Mesenchymal stem cell (in vitro differentiated cells and primary cell): Measurements from ENCODE around the gene GPX6.
A peak's percentile ranks its signal among the peaks of the same experiment; 100 is the strongest.
"Not testable (repeated sequence)": the region's sequence is repeated elsewhere in the genome, so short reads cannot be mapped to it uniquely, and the experiment has no call there.

Source experiments
- DNase-seq: peaks from one replicate; pipeline ENCODE4 v3.0.0-alpha.2; 2013
- H2AFZ ChIP-seq: one replicate; pipeline ENCODE4 v1.6.1; 2013; ENCODE audit warnings: low read depth, mild to moderate bottlenecking, control low read depth, inconsistent platforms, low read length, moderate library complexity
- H2AK5ac ChIP-seq: 2 replicates; pipeline ENCODE4 v1.6.1; 2013; ENCODE audit warnings: low read length, moderate library complexity, mild to moderate bottlenecking, inconsistent platforms; ENCODE audit not compliant: severe bottlenecking
- H2BK120ac ChIP-seq: one replicate; pipeline ENCODE4 v1.6.1; 2013; ENCODE audit warnings: low read depth, mild to moderate bottlenecking, inconsistent platforms, low read length, moderate library complexity
- H2BK12ac ChIP-seq, 2 experiments: one replicate each; pipeline ENCODE4 v1.6.1; 2013; ENCODE audit warnings: inconsistent platforms in 2 of 2, low read length in 2 of 2, mild to moderate bottlenecking in 2 of 2, moderate library complexity in 2 of 2, control low read depth in 1 of 2
- H2BK15ac ChIP-seq: one replicate; pipeline ENCODE4 v1.6.1; 2013; ENCODE audit warnings: mild to moderate bottlenecking, low read depth, inconsistent platforms; ENCODE audit not compliant: poor library complexity, severe bottlenecking
- H2BK5ac ChIP-seq: 2 replicates; pipeline ENCODE4 v1.6.1; 2013; ENCODE audit warnings: low read depth, mild to moderate bottlenecking, low read length, control low read depth, inconsistent platforms; ENCODE audit not compliant: poor library complexity, severe bottlenecking
- H3K14ac ChIP-seq, 2 experiments: one replicate each; pipeline ENCODE4 v1.6.1; 2013; ENCODE audit warnings: inconsistent platforms in 2 of 2, low read length in 2 of 2, control low read depth in 1 of 2, mild to moderate bottlenecking in 1 of 2, moderate library complexity in 1 of 2
- H3K18ac ChIP-seq, 2 experiments: one replicate each; pipeline ENCODE4 v1.6.1; 2013; ENCODE audit warnings: inconsistent platforms in 2 of 2, low read length in 2 of 2, control low read depth in 1 of 2, low read depth in 1 of 2, mild to moderate bottlenecking in 1 of 2
- H3K23ac ChIP-seq, 2 experiments: one replicate each; pipeline ENCODE4 v1.6.1; 2013; ENCODE audit warnings: inconsistent platforms in 2 of 2, low read length in 2 of 2, mild to moderate bottlenecking in 2 of 2, moderate library complexity in 2 of 2, control low read depth in 1 of 2
- H3K27ac ChIP-seq: 2 replicates; pipeline ENCODE4 v1.5.1; 2013; ENCODE audit warnings: mild to moderate bottlenecking, moderate library complexity, low read length, control low read depth, inconsistent platforms; ENCODE audit not compliant: poor library complexity, severe bottlenecking
- H3K27me3 ChIP-seq, 2 experiments: 2 replicates each; pipeline versions ENCODE4 v1.6.1 to v1.7.0; 2013; ENCODE audit warnings: low read length in 2 of 2, mild to moderate bottlenecking in 2 of 2, moderate library complexity in 2 of 2, control low read depth in 1 of 2, inconsistent platforms in 1 of 2; ENCODE audit not compliant: control insufficient read depth in 1 of 2, insufficient read depth in 1 of 2
- H3K36me3 ChIP-seq, 2 experiments: 2 replicates each; pipeline versions ENCODE4 v1.6.1 to v1.7.0; 2013; ENCODE audit warnings: low read length in 2 of 2, control low read depth in 1 of 2, inconsistent platforms in 1 of 2, low read depth in 1 of 2, mild to moderate bottlenecking in 1 of 2; ENCODE audit not compliant: insufficient read depth in 2 of 2, control insufficient read depth in 1 of 2
- H3K4ac ChIP-seq, 2 experiments: one replicate each; pipeline ENCODE4 v1.6.1; 2013; ENCODE audit warnings: inconsistent platforms in 2 of 2, low read length in 2 of 2, mild to moderate bottlenecking in 2 of 2, moderate library complexity in 2 of 2, control low read depth in 1 of 2, low read depth in 1 of 2
- H3K4me1 ChIP-seq: 2 replicates; pipeline ENCODE4 v1.6.1; 2013; ENCODE audit warnings: low read depth, low read length, control low read depth; ENCODE audit not compliant: control insufficient read depth, insufficient read depth
- H3K4me2 ChIP-seq: 2 replicates; pipeline ENCODE4 v1.6.1; 2013; ENCODE audit warnings: low read length, mild to moderate bottlenecking, inconsistent platforms; ENCODE audit not compliant: poor library complexity, severe bottlenecking
- H3K4me3 ChIP-seq, 2 experiments: 2 replicates each; pipeline versions ENCODE4 v1.5.1 to v1.7.0; 2013; ENCODE audit warnings: low read length in 2 of 2, mild to moderate bottlenecking in 2 of 2, control low read depth in 1 of 2, low read depth in 1 of 2; ENCODE audit not compliant: insufficient read depth in 1 of 2
- H3K79me1 ChIP-seq: replicated peaks from 2 replicates; pipeline ENCODE4 v1.6.1; 2013; ENCODE audit warnings: mild to moderate bottlenecking, control low read depth, low read length, inconsistent platforms; ENCODE audit not compliant: poor library complexity, severe bottlenecking
- H3K9ac ChIP-seq: 2 replicates; pipeline ENCODE4 v1.7.0; 2013; ENCODE audit warnings: mild to moderate bottlenecking, low read length, moderate library complexity
- H3K9me3 ChIP-seq: 2 replicates; pipeline ENCODE4 v1.7.0; 2013; ENCODE audit warnings: mild to moderate bottlenecking, low read length; ENCODE audit not compliant: control insufficient read depth
- H4K8ac ChIP-seq: one replicate; pipeline ENCODE4 v1.6.1; 2013; ENCODE audit warnings: inconsistent platforms, mild to moderate bottlenecking, low read length, moderate library complexity
- H4K91ac ChIP-seq: one replicate; pipeline ENCODE4 v1.6.1; 2013; ENCODE audit warnings: mild to moderate bottlenecking, low read length, inconsistent platforms
- WGBS: methylation state at CpG from one replicate; pipeline ENCODE4 v1.1.7; 2013; ENCODE audit warnings: mixed read lengths; 5-methylcytosine and 5-hydroxymethylcytosine counted together

GPX6 gene

DNA sequence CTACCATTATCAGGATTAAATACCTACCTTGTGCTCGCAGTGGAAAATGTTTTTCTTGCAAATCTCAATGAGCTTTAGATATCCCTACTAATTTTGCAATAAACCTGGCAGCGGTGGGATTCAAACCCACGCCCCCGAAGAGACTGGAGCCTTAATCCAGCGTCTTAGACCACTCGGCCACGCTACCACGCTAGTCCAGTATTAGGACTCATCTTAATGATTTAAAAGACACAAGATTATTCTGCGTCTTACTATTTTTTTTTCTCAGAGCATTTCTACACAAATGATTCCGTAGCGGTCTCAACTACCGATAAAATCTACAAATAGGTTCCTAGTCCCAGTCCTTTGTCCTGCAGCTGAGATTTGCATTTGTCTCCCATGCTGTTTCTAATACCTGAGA is 37.1 kb downstream of the GPX6 start:
- no peak overlapping the region for H2BK15ac ChIP-seq
- 80% methylated on average over 12 of the region's 12 CpGs for WGBS
- no peak overlapping the region for H3K9ac ChIP-seq
- H2AFZ ChIP-seq = no peak overlapping the region
- H2AK5ac ChIP-seq = no peak overlapping the region
- H3K36me3 ChIP-seq = no peaks in the 10 kb centered on the region
- H3K18ac ChIP-seq = no peak overlapping the region
- no peak overlapping the region for H4K91ac ChIP-seq
- no peak overlapping the region for H3K27ac ChIP-seq
- H3K27me3 ChIP-seq = peaks cover 41 to 58% of the 10 kb centered on the region in 2 experiments
- H3K4me1 ChIP-seq = no peaks in the 10 kb centered on the region
- H2BK5ac ChIP-seq = no peak overlapping the region
- no peak overlapping the region for H3K4ac ChIP-seq
- H3K4me3 ChIP-seq = peak overlapping the region in 1 of 2 experiments; percentile 62
- H3K14ac ChIP-seq = no peak overlapping the region
- no peak overlapping the region for H3K23ac ChIP-seq
- no peak overlapping the region for H2BK12ac ChIP-seq
- H2BK120ac ChIP-seq = no peak overlapping the region
- DNase-seq = no peak
- H3K9me3 ChIP-seq = no peaks in the 10 kb centered on the region
- no peak overlapping the region for H4K8ac ChIP-seq
- H3K4me2 ChIP-seq = no peak overlapping the region
- no peaks in the 10 kb centered on the region for H3K79me1 ChIP-seq

DNA sequence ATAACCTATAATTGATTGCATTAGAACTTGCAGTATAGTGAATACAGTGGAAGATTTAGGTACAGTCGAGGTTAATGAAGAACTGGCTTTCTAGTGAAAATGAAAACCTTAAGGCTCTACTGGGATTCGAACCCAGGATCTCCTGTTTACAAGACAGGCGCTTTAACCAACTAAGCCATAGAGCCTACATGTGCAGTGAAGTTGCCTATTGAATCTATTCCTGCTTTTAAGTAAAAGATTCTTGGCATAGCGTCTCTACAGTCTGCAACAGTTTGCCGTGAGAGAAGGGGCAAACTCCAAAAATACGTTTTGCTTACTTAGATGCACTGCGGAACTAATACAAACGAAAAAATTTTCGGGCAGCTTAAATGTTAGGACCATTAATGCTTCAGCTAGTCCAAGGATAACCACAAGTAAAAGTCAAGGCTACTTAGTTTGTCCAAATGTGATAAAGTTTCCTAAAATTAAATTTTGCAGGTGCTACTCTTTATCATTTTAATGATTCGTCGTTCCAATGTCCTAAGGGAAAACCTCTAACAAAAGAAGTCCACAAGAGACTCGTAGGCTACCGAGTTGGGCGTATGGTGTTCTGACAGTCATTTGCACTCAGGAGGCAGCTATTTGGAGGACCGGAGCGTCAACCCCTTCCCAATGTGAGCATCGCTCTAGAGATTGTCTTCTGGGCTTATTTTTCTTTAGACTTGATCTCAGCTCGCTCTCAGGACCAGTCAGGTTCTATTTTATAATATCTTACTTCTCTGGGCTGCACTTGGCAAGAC is 41.0 kb downstream of the GPX6 start:
- Histone ChIP-seq H3K4me1 (no peaks in the 10 kb centered on the region), H4K8ac (no peak overlapping the region), H3K79me1 (no peaks in the 10 kb centered on the region), H3K14ac (no peak overlapping the region), H2AFZ (no peak overlapping the region), H3K4ac (no peak overlapping the region), H3K27ac (no peak overlapping the region), H2BK12ac (no peak overlapping the region), H3K4me3 (peak overlapping the region in 1 of 2 experiments; percentile 82), H2BK5ac (no peak overlapping the region), H3K36me3 (no peaks in the 10 kb centered on the region), H4K91ac (no peak overlapping the region), H3K9ac (peak overlapping the region; percentile 53), H2BK15ac (no peak overlapping the region), H3K23ac (no peak overlapping the region), H3K27me3 (peaks cover 16 to 29% of the 10 kb centered on the region in 2 experiments), H3K18ac (no peak overlapping the region), H2BK120ac (no peak overlapping the region), H3K9me3 (no peaks in the 10 kb centered on the region), H2AK5ac (no peak overlapping the region), H3K4me2 (peak overlapping the region; percentile 80)
- DNase-seq = peak; percentile 87
- 1% methylated on average over 13 of the region's 18 CpGs for WGBS

DNA sequence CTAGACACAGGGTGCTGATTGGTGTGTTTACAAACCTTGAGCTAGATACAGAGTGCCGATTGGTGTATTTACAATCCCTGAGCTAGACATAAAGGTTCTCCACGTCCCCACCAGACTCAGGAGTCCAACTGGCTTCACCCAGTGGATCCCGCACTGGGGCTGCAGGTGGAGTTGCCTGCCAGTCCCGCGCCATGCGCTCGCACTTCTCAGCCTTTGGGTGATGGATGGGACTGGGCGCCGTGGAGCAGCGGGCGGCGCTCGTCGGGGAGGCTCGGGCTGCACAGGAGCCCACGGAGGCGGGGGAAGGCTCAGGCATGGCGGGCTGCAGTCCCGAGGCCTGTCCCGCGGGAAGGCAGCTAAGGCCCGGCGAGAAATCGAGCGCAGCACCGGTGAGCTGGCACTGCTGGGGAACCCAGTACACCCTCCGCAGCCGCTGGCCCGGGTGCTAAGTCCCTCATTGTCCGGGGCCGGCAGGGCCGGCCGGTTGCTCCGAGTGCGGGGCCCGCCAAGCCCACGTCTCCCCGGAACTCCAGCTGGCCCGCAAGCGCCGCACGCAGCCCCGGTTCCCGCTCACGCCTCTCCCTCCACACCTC is 46.3 kb downstream of the GPX6 start:
- not testable (repeated sequence) for H3K79me1 ChIP-seq, H3K9me3 ChIP-seq, H3K9ac ChIP-seq, H2AK5ac ChIP-seq, H3K14ac ChIP-seq, H3K4me3 ChIP-seq, H4K91ac ChIP-seq, H4K8ac ChIP-seq, H3K23ac ChIP-seq, H2BK15ac ChIP-seq, H3K18ac ChIP-seq, H3K27ac ChIP-seq, H3K36me3 ChIP-seq, H3K4ac ChIP-seq, H2AFZ ChIP-seq, H3K27me3 ChIP-seq, H2BK5ac ChIP-seq, DNase-seq, H2BK120ac ChIP-seq, H3K4me2 ChIP-seq, H3K4me1 ChIP-seq, H2BK12ac ChIP-seq
- 94% methylated on average over 35 of the region's 45 CpGs for WGBS

DNA sequence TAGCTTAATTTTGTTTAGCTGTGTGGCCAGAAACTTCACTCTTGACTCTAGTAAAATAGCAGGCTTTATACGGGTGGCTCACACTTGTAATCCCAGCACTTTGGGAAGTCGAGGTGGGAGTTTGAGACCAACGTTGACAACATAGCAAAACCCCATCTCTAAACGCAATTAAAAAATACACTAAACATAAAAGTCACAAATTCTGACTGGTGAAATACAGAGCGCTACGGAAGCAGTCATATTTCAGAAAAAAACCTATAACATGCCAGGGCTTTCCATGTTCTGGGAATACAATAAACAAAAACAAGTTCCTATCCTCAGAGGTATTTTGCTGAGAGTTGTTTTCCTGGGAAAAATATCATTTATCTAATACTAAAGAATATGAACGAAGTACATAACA is 47.5 kb downstream of the GPX6 start:
- no peaks in the 10 kb centered on the region for H3K79me1 ChIP-seq
- no peaks in the 10 kb centered on the region for H3K36me3 ChIP-seq
- H2BK12ac ChIP-seq = no peak overlapping the region
- no peak overlapping the region for H3K9ac ChIP-seq
- H2BK15ac ChIP-seq = no peak overlapping the region
- H4K8ac ChIP-seq = no peak overlapping the region
- H3K4ac ChIP-seq = no peak overlapping the region
- H3K9me3 ChIP-seq = no peaks in the 10 kb centered on the region
- H3K14ac ChIP-seq = no peak overlapping the region
- 88% methylated on average over 7 of the region's 7 CpGs for WGBS
- no peak overlapping the region for H3K4me3 ChIP-seq
- H2AFZ ChIP-seq = no peak overlapping the region
- H3K18ac ChIP-seq = no peak overlapping the region
- no peaks in the 10 kb centered on the region for H3K4me1 ChIP-seq
- peaks cover 5 to 16% of the 10 kb centered on the region in 2 experiments for H3K27me3 ChIP-seq
- H3K4me2 ChIP-seq = no peak overlapping the region
- no peak overlapping the region for H2BK5ac ChIP-seq
- H2BK120ac ChIP-seq = no peak overlapping the region
- no peak overlapping the region for H2AK5ac ChIP-seq
- no peak overlapping the region for H4K91ac ChIP-seq
- H3K27ac ChIP-seq = no peak overlapping the region
- no peak overlapping the region for H3K23ac ChIP-seq
- no peak for DNase-seq
